ENCODE results near the gene RABL3.

DNA sequence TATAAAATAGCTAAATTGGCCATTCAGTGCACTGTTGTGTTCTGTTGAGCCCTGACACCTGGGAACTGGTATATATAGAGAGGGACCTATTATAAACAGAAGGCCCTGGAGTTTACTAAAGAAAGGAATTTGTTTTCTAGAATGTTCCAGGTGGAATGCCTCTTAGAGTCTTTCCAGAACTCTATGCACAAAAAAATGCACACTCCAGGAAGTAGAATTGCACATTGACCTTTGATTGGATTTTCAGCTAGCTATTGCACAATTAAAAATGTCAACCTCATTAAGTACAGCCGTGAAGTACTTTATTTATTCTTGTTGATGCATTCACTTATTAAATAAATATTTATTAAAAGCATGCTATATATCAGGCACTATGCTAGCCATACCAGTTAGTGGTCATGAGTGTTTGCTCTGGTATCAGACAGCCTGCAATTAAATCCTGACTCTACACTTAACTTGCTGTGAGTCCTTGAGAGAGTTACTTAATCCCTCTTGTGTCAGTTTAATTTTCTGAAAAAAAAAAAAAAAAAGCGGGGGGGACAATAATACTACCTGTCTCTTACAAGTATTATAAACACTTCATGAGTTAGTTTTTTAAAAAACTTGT, 105.4 kb downstream of the RABL3 start:
- TF ChIP-seq, protein P1, sequence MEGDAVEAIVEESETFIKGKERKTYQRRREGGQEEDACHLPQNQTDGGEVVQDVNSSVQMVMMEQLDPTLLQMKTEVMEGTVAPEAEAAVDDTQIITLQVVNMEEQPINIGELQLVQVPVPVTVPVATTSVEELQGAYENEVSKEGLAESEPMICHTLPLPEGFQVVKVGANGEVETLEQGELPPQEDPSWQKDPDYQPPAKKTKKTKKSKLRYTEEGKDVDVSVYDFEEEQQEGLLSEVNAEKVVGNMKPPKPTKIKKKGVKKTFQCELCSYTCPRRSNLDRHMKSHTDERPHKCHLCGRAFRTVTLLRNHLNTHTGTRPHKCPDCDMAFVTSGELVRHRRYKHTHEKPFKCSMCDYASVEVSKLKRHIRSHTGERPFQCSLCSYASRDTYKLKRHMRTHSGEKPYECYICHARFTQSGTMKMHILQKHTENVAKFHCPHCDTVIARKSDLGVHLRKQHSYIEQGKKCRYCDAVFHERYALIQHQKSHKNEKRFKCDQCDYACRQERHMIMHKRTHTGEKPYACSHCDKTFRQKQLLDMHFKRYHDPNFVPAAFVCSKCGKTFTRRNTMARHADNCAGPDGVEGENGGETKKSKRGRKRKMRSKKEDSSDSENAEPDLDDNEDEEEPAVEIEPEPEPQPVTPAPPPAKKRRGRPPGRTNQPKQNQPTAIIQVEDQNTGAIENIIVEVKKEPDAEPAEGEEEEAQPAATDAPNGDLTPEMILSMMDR (conservative IDR thresholded peaks at IDR 0.05; ENCODE audit: low read depth, low read length): no peak
- no peak for TF ChIP-seq EZH2 (IDR thresholded peaks at IDR 0.05; ENCODE audit: borderline replicate concordance, low read depth, low read length, poor library complexity, severe bottlenecking)
